GM21825 (cell line): Measurements from ENCODE around the gene B4GALT2.

ENCODE experiments used
- ATAC-seq: cut with Tn5 transposase; IDR thresholded peaks from one replicate; pipeline ENCODE4 v1.9.1; 2021; ENCODE audit warnings: mild to moderate bottlenecking, moderate library complexity; ENCODE audit not compliant: unreplicated experiment

The B4GALT2 gene

DNA sequence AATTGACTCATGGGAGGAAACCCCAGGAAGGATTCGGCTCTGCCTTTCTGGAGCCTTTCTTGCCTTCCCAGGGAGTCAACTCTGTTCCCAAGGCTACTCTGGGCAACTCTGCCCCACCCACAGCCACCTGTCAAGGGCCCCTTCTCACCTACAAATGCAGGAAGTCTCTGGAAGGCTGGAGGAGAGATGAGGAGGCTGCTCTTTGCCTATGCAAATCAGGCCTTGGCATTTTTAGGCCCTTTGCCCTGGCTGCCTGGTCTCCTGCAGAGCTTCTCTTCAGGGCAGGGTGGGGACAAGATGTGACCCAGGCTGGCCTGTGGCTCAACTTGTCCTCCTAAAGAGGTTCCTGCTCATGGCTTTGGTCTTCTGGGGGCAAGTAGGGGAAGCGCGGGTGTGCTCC is 46.8 kb downstream of the B4GALT2 start:
- ATAC-seq, result no peak

DNA sequence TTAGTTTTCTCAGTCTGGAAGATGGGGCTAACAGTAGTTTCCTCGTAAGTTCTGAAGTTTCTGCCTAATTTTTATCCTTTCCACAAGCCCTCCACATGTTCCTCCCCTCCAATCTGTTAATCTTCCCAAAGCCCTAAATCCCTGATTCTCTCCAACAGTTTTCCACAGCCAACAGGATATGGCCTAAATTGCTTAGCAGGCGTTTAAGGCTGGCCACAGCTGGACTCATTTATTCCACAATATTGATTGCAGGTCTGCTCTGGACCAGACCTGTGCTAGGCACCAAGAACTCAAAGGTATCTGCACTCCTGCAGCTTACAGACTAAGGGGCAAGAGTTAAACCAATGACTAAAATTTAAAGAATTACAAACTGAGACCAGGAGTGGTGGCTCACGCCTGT is 48.3 kb downstream of the B4GALT2 start:
- ATAC-seq, result no peak

DNA sequence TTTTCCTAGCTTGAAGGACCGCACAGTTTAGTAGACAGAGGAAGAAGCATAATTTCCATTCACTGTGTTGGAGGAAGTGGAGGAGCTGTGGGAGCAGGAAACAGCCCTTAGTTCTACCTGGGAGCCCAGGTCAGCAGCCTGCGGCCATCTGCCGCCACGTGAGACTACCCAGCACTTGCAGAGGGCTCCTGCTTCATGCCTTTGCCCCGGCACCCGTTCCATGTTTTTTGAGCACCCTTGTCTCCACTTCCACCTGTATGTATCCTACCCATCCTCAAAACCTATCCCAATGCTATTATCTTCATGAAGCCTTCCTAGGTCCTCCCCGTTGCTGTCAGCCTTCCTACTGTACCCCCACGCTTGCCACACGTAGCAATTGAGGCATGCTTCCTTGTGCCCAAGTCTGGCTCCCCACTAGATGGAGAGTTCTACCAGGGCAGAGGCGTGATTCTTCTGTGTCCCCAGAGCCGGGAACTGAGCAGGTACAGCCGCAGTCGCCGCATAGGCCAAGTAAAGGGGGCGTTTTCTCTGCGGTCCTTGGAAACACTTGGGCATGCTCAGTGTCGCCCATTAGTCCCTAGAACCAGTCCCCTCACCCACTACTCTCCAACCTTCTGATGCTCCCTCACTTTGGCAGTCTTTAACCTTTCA is 50.4 kb downstream of the B4GALT2 start:
- peak; percentile 8 for ATAC-seq

DNA sequence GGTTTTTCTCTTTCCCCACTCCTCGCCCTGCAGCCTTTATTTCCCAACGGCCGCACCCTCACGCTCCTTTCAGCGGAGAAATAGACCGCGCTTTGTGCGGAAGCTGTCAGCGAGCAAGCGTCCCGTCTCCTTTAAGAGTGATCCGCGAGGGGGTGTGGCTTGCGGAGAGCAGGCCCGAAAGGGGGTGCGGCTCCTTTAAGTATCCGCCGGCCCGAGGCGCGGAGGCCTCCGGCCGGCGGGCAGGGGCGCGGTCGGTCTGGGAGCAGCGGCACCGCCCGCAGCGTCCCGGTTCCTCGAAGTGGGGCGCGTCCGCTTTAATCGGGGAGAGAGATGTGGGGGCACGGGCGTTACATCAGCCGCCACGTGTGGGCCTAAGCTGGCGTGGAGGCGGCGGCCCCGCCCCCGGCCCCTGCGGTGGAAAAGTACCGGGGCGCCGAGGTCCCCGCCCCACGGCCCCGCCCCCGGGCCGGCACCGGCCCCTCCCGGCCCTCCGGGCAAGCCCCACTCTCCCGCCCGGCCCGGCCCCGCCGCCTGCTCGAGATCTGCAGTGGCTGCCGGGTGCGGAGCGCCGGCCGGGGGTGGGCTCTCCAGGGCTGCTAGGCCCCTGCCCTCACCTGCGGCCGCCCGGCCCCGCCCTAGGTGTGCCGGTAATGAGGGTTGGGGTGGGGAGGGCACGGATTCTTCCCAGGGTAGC is 51.0 kb downstream of the B4GALT2 start:
- peak; percentile 78 for ATAC-seq

DNA sequence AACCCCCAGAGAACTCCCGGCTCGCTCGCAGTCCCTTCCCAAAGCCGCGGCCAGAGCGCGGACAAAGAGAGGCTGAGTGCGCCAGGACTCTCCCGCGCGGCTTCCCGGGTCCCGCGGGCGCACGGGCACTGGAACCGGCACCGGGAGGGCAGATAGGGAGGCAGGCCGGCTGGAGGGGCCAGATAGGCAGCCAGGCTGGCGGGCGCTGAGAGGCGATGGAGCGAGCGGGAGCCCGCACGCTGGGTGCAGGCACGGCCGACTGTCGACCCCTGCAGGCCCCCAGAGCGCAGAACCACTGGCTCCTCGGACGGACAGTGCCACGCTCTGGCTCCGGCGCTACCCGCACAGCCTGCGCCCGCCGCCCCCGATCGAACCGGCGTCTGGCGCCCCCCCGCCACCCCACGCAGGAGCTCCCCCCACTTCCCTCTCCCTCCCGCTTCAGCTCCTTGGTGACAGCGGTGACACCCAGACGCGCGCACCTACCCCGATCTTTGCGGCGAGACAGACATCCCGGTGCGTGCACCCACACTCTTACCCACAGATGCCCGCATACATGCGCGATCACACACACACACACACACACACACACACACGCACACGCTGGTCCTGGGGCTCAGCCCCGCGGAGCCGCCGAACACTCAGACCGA is 51.7 kb downstream of the B4GALT2 start:
- peak; percentile 19 for ATAC-seq

DNA sequence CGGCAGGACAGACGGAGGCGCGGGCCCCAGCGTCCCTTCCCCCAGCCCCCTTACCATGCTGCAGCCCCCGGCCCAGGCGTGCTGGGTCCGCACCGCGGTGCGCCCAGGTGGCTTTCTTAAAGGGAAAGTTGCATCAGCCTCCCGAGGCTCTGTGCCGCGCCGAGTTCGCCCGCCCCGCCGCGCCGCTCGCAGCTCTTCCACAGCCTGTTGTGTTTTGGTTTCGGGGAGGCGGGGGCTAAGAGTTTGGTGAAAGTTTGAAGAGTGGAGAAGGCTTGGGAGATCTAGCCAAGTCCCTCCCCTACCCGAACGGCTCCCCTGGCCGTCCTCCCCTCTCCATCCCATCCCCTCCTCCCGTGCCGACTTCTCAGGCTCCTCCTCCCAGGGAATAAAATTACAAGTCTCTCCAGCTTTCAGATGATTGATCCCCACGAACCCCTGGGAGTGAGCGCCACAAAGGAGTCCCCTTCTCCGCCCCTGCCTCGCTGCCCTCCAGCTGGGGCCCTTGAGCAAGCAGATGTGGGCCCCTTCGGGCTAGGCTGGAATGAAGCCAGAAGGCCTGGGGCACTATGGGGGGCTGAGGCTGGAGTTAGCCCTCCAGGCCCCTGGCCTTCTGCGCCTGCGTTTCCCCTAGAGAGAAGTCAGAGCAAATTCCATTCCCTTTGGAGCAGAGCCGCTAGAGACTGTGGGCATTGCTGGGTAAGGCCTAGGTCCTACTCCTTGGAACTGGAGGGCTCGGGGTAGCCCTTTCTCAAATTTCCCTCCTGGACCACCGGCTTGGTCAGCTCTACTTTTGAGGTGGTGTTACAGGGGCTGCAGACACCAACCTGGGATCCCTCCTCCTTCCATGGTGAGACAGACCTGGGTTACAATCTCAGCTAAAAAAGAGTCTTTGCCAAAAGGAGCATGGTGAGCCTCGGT is 52.5 kb downstream of the B4GALT2 start, which contains the start of gene SLC6A9:
TSS of gene SLC6A9 (minus strand) at position 211 of the 918 bp plus-strand sequence. CDS start 7,185 bp downstream, outside the sequence.
- no peak for ATAC-seq

DNA sequence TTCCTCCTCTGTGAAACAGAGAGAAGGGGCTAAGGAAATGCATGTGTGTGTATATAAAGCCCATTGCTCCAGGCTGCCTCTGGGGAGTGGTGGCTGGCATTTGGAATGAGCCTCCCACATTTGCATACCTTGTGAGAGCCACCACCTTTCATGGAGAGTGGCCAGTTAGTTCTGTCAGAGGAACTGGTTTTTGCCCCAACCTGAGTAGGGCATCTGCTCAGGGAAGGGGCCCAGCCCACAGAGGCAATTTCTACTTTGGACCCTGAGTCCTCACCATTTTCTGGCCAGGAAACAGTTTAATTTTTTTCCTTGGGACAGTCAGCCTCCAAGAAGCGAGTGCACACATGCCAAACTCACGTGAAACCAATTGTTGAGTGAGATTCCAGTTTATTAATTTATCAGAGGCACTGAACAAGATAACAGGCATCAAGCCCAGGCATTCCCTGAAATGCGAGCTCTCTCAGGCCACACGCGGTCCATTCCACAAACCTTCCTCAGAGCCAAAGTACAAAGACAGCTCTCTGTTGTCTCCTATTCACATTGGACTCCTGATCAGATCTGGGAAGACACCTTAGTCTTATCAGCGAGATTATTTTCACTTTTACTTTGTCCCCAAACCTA is 53.3 kb downstream of the B4GALT2 start:
- no peak for ATAC-seq

DNA sequence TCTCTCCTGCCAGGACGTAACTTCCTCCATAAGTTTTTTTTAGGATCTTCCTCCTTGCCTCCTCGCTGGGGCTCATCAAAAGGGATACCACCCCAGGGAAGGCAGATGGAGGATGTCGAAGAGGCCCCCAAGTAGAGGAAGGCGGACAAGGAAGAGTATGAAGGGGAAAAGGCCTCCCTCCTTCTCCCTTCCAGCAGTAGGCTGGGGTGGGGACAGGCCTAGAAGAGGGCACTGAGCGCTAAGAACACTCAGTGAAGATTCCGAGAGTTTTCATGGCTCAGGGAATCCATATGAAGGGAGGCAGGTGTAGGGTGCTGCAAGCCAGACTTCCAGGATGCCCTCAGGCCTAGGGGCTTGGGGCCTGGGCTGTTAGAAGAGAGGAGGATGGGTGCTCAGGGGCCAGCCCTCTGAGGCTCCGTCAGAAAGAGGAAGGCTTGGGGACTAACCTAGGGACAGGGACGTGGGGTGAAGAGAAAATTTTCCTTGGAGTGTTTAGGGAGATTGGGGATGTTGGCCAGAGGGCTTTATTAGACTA is 54.1 kb downstream of the B4GALT2 start:
- no peak for ATAC-seq

DNA sequence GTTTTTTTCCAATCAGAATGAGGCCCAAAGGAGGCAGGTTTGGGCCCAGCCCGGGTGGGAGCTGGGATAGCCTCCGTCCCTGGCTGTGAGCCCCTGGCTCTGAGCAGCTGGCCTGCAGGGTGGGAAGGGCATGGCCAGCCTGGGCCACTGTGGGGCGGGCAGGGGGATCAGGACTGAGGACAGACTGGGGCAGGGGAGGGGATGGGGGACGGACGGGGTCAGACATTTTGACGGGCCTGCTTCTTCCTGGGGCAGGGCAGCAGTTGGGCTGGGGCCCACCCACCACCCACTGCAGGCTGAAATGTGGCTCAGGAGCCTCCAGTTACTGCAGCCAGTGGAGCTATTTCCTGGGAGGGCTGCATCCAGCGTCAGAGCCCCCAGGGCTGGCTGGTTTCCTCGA is 54.7 kb downstream of the B4GALT2 start:
- ATAC-seq, result no peak

DNA sequence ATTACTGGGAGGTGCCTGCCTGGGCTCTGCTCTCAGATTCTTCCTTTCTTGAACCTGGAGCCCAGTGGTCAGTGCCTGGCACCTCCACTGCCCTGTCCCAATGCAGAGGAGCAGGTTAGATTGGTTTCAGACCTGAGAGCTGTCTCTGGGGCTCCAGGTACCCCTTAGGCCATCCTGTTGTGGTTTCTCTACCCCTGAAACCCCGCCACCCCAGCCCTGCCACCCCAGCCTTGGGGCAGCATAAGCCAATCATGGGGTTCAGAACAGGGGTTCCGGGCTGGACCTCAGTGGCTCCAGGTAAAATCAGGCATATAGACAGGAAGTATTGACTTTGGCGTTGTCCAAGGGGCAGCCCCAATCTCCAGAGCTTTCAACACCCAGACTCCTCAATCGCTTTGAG is 55.4 kb downstream of the B4GALT2 start:
- ATAC-seq, result no peak

DNA sequence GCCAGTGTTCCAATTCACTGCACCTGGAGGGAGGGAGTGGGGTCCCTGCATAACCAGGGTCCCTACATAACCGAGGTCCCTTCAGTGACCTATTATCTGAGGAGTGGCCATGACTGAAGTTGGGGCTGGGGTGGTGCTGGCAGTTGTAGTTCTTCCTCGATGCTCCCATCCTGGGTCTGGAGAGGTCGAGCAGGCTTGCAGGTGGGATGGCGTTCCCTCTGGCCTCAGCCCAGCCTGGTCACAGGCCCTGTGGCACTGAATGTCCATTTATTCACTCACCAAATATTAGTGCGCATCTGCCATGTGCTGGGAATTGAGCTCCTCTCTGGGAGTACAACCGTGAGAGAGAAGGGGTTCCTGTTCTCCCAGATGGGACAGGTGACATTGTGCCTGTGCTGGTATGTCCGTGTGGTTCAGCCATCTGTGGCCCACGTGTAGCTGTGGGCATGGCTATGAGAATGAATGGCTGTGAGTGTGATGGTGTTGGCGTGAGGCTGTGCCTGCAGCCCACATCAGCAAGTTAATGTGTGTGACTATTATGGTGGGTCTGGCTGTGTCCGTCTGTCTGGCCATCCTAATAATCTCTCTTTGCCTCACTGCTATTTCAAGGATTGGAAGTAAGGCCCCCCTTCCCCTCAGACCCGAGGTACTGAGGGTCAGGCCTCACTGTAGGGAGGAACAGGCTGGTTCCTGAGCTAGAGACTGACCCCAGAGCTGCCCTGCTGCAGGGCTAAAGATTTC is 56.1 kb downstream of the B4GALT2 start:
- ATAC-seq, result no peak

DNA sequence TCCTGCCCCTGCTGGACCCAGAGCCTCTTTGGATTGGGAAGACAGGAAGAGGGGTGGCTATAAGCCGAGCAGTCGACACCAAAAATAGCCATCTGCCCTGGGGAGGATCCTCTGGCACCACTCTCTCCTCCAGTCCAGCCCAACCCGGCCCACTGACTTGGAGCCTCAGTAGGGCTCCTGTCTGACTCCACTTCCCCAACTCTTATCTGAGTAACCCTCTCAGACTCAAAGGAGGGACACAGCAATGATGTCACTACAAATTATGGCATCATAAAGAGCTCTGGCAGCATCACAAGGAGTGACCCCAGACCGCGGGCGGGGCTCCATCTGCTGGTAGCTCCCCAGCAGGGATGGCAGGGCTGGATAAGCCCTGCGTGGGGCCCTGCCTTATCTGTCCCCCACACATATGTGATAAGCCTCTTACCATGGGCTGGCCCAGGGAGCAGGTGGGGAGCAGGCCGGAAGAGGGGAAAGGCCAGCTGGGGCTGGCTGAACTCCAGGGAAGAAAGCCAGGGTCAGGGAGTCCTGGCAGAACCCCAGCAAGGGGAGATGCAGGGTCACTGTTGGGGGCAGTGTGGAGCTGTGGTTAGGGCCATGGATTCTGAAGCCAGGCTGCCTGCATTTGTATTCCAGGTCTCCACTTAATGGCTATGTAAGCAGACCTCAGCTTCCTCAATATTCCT is 56.9 kb downstream of the B4GALT2 start:
- no peak for ATAC-seq

DNA sequence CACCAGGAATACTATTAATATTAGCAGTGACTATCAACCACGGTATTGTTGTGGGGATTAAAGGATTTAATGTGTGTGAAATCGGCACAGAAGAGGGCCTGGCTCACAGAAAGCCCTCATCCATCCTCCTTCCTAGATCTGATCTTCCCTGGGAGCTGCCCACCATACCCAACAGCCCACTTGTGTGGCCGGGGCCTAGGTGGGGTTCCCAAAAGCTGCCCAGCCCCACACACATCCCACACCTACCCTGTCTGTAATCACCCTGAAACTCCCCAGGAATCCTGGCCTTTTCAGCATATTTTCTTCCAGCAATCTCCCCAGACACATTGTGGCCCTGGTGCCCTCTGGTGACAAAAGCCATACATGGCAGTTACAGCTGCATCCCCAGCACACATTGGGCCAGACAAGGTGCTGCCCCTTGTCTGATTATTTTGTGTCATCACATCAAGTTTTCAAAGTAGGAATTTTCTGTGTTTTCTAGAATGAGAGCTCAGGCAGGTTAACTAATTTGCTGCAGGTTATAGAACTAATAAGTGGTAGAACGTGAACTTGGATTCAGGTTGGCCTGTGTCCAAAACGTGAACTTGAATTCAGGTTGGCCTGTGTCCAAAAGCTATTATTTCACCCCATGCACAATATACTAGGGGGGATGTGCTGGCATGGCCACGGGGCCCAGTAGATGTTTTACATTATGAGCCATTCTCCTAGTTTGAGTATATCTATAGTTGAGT is 57.6 kb downstream of the B4GALT2 start:
- ATAC-seq, result no peak

DNA sequence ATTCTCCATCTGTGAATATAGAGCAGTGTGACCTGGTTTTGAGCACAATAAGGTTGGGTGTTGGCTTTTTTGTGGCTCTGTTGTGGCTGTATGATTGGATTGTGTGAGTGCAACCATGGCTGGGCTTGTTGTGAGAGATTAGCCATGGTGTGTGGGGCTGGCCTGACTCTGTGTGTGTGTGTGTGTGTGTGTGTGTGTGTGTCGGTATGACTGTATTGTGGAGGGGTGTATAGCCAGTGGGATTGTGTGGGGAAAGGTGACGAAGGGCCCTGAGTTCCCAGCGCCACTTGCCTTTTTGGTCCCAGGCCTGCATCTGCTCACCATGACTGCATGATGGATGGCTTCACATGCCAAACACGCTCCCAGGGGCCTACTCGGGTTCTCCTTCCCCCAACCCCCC is 58.1 kb downstream of the B4GALT2 start:
- ATAC-seq, result no peak

DNA sequence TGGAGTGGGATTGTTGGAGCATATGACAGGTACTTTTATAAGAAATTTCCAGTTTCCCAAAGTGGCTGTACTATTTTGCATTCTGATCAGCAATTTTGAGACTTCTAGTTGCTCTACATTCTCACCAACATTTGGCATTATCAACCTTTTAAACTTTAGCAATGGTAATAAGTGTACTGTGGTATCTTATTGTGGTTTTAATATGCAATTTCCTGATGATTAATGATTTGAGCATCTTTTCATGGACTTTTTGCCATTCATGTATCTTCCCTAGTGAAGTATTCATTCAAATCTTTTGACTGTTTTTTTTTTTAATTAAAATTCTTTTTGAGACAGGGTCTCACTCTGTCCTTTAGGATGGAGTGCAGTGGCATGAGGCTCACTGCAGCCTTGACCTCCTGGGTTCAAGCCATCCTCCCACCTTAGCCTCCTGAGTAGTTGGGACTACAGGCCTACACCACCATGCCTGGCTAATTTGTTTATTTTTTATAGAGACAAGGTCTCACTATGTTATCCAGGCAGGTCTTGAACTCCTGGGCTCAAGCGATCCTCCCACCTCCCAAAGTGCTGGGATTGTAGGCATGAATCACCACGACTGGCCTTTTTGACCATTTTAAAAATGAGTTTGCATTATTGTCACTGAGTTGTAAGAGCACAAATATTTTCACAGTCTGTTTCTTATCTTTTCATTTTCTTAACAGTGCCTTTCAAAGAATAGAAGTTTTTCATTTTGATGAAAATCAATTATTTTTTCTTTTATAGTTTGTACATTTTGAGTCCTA is 60.1 kb downstream of the B4GALT2 start:
- no peak for ATAC-seq

DNA sequence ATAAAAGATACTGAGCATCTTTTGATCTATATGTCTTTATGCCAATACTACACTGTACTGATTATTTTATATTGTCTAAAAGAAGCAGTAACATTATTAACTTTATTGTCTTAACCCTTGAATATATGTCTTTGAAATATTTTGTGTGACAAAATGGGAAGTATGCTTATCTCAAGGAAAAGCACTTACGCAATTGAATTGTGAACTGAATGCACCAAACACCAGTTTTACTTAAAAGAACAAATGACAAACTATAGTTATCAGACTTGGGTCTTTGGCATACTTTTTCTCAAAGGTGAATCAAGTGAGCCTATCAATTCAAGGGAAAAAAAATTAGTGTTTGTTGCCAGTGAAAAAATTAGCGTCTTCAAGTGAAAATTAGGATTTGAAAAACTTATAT is 61.4 kb downstream of the B4GALT2 start:
- no peak for ATAC-seq
